ENCODE data around the gene ITPKC.

DNA sequence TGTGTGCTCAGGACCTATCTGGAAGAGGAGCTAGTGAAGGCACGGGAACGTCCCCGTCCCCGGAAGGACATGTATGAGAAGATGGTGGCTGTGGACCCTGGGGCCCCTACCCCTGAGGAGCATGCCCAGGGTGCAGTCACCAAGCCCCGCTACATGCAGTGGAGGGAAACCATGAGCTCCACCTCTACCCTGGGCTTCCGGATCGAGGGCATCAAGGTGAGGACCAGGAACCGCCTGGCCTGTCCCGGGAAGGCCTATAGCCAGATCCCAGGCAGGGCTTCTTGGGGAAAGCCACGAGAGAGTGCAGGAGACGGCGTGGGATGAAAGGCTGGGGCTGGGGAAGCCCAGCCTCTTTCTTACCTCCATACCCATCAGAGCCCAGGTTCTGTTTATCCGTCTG, 16.2 kb downstream of the ITPKC start:
- TF ChIP-seq GTF2F1 (IDR thresholded peaks at IDR 0.05; ENCODE audit: low read depth, low read length) (no peak), HDAC2 (IDR thresholded peaks at IDR 0.05) (no peak), SMAD2 (IDR thresholded peaks at IDR 0.05; ENCODE audit: low read depth, low read length) (no peak), CEBPG (CRISPR knock-in tag; IDR thresholded peaks at IDR 0.05) (no peak), CEBPG (tag; conservative IDR thresholded peaks at IDR 0.05 in 1 of 2, IDR thresholded peaks at IDR 0.05 in 1 of 2) (no peak), ZNF717 (CRISPR knock-in tag; IDR thresholded peaks at IDR 0.05) (no peak), HDGF (IDR thresholded peaks at IDR 0.05) (no peak), POLR2A (conservative IDR thresholded peaks at IDR 0.05) (no peak), GATA2 (CRISPR knock-in tag; IDR thresholded peaks at IDR 0.05) (no peak), RFX5 (IDR thresholded peaks at IDR 0.05; ENCODE audit: low read depth, low read length) (no peak)
- TF ChIP-seq, protein P1, sequence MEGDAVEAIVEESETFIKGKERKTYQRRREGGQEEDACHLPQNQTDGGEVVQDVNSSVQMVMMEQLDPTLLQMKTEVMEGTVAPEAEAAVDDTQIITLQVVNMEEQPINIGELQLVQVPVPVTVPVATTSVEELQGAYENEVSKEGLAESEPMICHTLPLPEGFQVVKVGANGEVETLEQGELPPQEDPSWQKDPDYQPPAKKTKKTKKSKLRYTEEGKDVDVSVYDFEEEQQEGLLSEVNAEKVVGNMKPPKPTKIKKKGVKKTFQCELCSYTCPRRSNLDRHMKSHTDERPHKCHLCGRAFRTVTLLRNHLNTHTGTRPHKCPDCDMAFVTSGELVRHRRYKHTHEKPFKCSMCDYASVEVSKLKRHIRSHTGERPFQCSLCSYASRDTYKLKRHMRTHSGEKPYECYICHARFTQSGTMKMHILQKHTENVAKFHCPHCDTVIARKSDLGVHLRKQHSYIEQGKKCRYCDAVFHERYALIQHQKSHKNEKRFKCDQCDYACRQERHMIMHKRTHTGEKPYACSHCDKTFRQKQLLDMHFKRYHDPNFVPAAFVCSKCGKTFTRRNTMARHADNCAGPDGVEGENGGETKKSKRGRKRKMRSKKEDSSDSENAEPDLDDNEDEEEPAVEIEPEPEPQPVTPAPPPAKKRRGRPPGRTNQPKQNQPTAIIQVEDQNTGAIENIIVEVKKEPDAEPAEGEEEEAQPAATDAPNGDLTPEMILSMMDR (IDR thresholded peaks at IDR 0.05 in 2 of 3, conservative IDR thresholded peaks at IDR 0.05 in 1 of 3; ENCODE audit: insufficient read depth in 2 of 3, low read depth in 1 of 3, low read length in 3 of 3): no peak
- TF ChIP-seq, protein P2, sequence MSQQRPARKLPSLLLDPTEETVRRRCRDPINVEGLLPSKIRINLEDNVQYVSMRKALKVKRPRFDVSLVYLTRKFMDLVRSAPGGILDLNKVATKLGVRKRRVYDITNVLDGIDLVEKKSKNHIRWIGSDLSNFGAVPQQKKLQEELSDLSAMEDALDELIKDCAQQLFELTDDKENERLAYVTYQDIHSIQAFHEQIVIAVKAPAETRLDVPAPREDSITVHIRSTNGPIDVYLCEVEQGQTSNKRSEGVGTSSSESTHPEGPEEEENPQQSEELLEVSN (IDR thresholded peaks at IDR 0.05; ENCODE audit: borderline replicate concordance in 1 of 2, extremely low read depth in 1 of 2, insufficient read depth in 1 of 2, insufficient read length in 1 of 2, low read depth in 1 of 2, low read length in 1 of 2, poor library complexity in 1 of 2, severe bottlenecking in 1 of 2): no peak
- TF ChIP-seq, protein P3, sequence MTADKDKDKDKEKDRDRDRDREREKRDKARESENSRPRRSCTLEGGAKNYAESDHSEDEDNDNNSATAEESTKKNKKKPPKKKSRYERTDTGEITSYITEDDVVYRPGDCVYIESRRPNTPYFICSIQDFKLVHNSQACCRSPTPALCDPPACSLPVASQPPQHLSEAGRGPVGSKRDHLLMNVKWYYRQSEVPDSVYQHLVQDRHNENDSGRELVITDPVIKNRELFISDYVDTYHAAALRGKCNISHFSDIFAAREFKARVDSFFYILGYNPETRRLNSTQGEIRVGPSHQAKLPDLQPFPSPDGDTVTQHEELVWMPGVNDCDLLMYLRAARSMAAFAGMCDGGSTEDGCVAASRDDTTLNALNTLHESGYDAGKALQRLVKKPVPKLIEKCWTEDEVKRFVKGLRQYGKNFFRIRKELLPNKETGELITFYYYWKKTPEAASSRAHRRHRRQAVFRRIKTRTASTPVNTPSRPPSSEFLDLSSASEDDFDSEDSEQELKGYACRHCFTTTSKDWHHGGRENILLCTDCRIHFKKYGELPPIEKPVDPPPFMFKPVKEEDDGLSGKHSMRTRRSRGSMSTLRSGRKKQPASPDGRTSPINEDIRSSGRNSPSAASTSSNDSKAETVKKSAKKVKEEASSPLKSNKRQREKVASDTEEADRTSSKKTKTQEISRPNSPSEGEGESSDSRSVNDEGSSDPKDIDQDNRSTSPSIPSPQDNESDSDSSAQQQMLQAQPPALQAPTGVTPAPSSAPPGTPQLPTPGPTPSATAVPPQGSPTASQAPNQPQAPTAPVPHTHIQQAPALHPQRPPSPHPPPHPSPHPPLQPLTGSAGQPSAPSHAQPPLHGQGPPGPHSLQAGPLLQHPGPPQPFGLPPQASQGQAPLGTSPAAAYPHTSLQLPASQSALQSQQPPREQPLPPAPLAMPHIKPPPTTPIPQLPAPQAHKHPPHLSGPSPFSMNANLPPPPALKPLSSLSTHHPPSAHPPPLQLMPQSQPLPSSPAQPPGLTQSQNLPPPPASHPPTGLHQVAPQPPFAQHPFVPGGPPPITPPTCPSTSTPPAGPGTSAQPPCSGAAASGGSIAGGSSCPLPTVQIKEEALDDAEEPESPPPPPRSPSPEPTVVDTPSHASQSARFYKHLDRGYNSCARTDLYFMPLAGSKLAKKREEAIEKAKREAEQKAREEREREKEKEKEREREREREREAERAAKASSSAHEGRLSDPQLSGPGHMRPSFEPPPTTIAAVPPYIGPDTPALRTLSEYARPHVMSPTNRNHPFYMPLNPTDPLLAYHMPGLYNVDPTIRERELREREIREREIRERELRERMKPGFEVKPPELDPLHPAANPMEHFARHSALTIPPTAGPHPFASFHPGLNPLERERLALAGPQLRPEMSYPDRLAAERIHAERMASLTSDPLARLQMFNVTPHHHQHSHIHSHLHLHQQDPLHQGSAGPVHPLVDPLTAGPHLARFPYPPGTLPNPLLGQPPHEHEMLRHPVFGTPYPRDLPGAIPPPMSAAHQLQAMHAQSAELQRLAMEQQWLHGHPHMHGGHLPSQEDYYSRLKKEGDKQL (CRISPR knock-in tag; IDR thresholded peaks at IDR 0.05; ENCODE audit: borderline replicate concordance): no peak
